SHP77 (cell line): Measurements from ENCODE around the gene IRAK3.
A peak's percentile ranks its signal among the peaks of the same experiment; 100 is the strongest.
"Not testable (repeated sequence)": the region's sequence is repeated elsewhere in the genome, so short reads cannot be mapped to it uniquely, and the experiment has no call there.

Source experiments
- DNase-seq, 2 experiments: peaks; one replicate each; lab custom pipeline; 2025; lab: John Stamatoyannopoulos, UW

Gene IRAK3

DNA sequence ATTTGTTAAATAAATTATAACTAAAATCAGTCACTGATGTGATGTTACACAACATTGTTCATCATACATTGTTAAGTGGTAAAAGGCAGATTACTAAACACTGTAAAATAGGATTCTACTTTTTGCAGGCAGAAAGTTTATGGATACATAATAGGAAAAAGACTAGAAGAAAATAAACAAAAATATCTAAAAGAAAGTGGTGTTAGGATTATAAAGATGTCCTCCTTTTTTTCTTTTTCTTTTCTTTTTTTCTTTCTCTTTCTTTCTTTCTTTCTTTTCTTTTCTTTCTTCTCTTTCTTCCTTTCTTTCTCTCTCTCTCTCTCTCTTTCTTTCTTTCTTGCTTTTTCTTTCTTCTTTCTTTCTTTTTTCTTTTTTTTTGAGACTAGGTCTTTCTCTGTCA is 73.7 kb downstream of the IRAK3 start:
- no peak for DNase-seq

DNA sequence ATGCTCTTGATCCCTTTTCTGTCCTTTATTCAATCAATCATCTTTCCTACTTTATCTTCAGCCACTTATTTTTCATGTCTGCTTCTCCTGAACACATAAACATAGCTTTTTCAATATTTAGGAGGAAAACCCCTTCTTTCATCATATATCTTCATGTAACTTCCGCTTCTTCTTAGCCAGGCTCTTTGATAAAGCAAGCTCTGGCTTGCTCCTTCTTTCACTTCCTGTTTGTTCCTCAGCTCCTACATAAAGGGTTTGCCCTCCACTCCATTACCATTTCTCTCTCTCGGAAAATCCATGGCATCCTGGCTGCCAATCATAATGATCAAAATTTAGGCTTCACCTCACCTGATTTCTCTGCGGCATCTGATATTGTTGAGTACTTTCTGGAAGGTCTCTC is 79.5 kb downstream of the IRAK3 start:
- DNase-seq: no peak

DNA sequence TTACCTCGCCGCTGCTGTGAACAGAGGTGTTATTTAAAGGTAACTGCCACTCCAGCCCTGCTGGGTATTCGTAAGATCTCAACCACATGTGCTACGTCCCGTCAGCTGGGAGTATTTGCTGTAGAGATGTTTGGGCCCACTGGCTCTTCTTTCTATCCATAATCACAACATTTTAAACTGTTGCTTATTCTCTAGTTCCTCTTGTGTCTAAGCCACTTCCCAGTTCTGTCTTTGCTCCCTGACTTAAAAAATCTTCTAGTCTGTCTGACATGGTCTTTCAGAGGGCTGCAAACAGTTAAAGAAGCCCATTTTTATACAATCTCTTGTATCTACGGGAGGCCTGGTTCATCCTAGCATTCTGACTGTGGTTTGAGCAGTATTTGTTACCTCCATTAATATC is 80.1 kb downstream of the IRAK3 start:
- DNase-seq: no peak

DNA sequence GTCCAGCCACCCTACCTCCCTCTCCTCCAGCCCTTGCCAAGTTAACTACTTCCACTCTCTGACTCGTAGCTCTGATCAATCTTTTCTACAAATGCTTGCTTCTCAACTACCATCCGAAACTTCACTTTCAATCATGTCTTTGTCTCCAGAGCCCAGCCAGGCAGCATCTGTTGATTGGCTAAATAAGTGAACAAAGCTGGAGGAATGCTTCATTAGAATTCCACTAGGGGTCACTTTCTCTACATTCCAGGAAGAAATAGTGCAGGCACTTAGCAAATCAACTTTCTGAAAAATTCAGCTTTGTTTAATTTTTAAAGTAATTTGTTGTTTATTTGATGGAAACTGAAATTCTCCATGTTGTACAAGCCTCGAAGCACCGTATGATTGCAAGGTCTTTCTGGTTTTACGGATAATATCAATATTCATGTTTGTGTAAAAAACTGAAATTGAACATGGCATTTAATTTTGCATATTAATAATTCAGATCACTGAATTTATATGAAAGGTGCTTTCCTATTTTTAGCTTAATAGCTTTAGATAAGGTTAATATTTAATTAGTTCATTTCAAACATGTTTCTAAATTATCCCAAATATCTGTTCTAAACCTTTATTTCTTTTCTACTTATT is 80.9 kb downstream of the IRAK3 start:
- DNase-seq: peak in 1 of 2 experiments; percentile 23

DNA sequence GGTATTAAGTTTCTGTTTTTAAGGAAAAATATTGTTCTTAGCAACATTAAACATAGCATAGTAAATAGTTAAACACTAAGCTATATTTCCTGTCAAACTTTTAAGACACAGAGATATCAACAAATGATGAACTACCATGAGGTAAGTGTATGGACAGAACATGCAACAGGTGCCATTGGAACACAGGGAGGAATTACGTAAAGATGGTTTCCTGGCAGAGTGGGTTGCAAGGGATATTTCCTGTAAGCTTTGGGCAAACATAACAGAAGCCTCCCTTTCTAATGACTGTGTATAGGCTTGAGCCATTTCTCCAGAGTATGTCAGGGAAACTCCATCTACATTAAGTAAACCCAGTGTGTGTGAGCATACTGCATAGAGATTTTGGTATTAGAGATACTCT is 81.6 kb downstream of the IRAK3 start:
- no peak for DNase-seq

- no peak for DNase-seq
These were observed 83.6 kb downstream of the IRAK3 start for GRCh38 chr12:66272650-66273049.

GRCh38 chr12:66273147-66273546 is 84.1 kb downstream of the IRAK3 start:
- no peak for DNase-seq

GRCh38 chr12:66275040-66275439 is 86.0 kb downstream of the IRAK3 start:
- no peak for DNase-seq

DNA sequence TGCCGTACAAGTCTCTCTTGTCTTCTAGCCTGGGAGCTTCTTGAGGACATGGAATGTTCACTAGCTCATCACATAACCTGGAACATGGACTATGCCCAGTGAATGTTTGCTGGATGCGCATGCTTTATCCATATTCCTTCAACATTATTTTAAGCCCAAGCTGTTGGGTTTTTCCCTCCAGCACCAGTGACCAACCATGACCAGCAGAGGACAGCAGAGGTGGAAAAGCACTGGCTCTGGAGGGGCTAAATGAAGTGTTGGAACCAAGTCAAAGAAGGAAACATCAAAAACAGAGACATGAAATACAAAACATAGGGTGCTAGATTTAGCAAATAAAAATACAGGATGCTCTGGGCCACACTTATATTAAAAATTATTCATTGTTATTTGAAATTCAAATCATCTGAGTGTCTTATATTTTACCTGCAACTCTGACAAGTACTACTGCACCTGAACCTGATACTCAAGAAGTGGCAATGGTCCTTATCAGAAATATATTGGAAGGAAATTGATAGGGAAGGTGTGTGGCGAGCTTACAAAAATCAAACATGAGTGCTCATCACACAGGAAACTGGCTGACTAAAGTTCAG is 90.2 kb downstream of the IRAK3 start:
- DNase-seq: peak in 1 of 2 experiments; percentile 0

DNA sequence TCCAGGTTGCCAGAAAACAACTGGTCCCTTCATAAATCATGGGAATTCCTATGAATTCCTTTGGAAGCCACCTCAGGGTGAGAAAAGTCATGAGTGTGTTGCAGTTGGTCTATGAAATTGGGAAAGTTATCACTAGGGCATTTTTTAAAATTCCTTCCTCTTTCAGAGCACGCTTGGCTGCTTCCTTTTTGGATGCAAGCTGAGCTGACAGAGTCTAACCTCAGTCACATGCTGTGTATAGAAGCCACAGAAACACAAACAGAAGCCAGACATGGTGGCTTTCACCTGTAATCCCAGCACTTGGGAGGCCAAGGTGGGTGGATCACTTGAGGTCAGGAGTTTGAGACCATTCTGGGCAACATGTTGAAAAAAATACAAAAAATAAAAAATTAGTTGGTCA is 91.5 kb downstream of the IRAK3 start:
- DNase-seq: no peak

- DNase-seq: no peak
These were observed 93.2 kb downstream of the IRAK3 start for GRCh38 chr12:66282244-66282643.

DNA sequence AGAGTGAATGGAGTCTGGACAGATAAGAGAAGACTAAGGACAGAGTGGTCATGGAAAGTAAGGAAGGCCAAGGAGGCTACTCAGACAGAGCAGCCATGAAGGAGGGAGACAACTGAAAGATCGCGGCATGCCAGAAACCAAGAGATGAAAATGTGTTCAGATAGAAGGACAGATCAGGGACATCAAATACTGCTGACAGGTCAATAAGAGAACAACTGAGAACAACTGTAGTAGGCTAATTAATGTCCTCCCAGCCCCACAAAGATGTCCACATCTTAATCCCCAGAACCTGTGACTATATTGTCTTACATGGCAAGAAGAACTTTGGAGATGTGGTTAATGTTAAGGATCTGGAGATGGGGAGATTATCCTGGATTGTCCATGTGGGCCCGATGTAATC is 98.3 kb downstream of the IRAK3 start:
- DNase-seq: no peak

DNA sequence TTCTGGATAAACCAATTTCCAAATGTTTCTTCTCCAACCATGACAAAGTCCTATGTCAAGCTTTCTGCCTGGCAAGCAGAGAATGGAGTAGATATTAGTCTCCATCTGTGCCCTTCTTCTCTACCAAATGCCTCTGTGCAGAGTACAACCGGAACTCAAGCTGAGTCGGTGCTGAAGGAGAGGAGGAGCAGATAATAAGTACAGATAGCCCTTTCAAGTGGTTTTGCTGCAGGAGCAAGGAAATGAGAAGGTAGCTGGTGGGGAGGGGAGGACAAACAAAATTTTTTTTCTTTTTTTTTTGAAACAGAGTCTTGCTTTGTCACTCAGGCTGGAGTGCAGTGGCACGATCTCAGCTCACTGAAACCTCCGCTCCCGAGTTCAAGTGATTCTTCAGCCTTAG is 99.1 kb downstream of the IRAK3 start:
- DNase-seq: no peak

GRCh38 chr12:66289485-66289884 is 100.5 kb downstream of the IRAK3 start:
- DNase-seq: no peak

- no peak for DNase-seq
These were observed 101.7 kb downstream of the IRAK3 start for GRCh38 chr12:66290716-66291200.

GRCh38 chr12:66296176-66296683 is 107.2 kb downstream of the IRAK3 start:
- no peak for DNase-seq

DNA sequence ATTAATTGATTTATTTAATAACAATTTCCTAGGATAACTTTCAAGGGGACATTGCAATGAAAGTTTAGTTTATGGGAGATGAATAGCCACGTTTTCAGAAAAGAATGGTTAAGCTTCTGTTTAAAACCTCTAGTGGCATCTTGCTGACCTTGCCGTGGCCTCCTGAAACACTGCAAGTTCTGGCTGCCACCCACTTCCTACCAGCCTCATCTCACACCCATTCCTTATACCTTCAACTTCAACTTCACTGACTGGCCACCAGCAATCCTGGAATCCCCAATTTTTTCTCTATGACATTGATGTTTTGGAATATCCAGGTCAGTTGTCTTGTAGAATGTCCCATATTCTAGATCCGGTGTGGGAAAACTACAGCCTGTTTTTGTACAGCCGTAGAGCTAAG is 108.1 kb downstream of the IRAK3 start:
- no peak for DNase-seq

DNA sequence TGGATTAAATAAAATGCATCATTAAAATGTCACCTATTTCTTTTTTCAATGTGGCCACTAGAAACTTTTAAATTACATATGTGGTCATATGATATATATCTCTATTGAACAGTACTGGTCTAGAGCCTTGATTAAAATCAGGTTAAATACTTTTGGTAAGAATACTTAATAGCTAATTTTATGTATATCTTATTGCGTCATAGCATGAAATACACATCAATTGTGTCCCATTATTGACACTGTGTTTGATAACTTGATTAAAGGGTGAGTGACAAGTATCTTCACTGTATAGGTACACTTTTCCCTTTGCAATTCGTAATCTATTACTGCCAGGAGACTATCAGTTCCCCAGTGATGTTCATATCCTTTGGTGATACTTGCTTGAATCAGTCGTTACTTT is 108.9 kb downstream of the IRAK3 start:
- no peak for DNase-seq

GRCh38 chr12:66301944-66302826 is 113.2 kb downstream of the IRAK3 start, which contains the start of gene HELB:
TSS of gene HELB (plus strand) at chr12:66302493. CDS start at chr12:66302604, 111 bp downstream.
- DNase-seq: peak; percentile 95 to 98

GRCh38 chr12:66302827-66303169 is 113.8 kb downstream of the IRAK3 start:
- DNase-seq: no peak

- DNase-seq: not testable (repeated sequence)
These were observed 114.3 kb downstream of the IRAK3 start for GRCh38 chr12:66303316-66303804.
